GM19324 (cell line): ENCODE results near the gene NACC1.

Source experiments
- ATAC-seq: cut with Tn5 transposase; IDR thresholded peaks from one replicate; pipeline ENCODE4 v1.9.1; 2021; ENCODE audit warnings: mild to moderate bottlenecking, moderate library complexity; ENCODE audit not compliant: unreplicated experiment, low FRiP score

The NACC1 gene

DNA sequence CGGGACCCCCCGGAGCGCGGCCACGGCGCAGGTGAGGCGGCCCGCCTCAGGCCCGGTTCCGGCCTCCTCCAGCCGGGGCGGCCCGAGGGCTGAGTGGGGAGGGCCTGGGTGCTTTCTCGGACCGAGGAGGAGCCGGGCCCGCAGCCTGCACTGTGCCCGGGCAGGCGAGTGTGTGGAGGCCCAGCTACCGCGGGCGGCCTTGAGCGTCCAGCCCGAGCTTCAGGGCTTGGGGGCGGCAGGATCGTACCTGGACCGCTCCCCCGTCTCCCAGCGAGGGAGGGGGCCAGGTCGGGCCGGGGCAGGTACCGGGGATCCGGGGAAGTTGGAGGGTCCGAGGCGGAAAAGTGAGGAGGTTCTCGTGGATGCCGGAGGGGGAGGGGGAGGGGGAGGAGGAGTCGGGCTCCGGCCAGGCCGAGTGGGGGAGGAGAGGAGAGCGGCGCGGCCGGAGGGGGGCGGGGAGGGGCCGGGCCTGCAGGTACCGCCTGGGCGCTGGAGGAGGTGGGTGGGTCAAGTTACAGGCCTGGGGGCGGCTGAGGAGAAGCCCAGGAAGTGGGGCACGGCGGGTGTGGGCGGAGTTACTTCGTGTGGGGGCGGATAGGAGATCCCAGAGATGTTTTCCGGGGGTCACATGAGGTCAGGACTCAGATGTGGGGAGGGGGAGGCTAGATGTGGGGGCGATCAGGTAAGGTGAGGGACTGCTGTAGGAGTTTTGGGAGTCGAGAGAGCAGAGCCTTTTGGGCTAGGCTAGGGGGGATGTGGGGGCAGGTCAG is 545 bp downstream of the NACC1 start:
- peak; percentile 20 for ATAC-seq

DNA sequence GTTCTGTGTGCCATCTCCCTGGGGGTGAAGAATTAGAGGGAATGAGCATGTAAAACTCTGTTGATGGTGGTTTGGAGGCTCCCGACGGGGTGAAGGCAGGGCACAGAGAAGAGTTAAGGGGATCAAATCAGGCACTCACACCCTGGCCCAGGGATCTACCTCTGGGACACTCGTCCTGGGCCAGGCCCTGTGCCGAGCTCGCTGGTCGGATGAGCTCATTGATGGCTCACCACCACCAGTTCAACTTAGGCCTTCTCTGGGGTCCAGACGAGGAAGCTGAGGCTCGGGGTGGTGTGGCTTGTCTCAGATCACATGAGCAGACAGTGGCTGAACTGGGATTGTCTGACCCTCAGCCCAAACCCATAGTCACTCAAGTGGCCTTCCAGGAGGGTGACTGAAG is 1.6 kb downstream of the NACC1 start:
- ATAC-seq = no peak

DNA sequence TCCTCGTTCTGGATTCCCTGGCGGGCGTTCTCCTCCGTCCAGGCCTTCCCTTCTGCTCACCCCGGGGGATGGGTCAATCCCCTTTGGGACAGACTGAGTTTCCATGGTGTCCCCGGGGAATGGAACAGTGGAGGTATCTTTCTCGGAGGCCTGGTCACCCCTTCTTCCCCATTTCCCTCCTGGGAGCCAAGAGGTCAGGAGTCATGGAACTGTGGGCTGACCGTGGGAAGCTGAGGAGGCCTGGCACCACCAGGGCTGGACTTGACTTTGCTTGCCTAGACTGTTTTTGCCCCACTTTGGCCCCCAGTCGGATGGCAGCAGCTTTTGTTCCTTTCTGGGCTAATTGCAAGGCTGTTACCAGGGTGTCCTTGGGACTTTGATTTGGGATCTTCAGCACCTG is 2.0 kb downstream of the NACC1 start:
- ATAC-seq = no peak

DNA sequence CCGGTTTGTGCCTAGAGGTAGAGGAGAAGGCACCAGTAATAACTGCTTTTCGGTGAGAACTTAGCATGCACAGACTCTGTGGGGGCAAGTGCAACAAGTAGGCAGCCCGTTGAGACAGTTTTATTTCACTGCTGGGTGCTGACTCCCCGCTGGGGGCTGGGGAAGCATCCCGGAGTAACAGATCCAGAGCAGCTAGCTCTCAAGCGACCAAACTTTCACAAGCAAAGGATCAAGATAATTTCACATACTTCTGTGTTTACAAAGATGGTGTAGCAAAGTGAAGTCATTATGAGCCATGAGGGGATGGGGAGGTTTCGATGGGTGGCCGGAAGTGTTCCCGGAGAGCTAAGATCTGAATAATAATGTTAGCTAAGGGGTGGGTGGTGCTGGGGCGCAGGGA is 2.8 kb downstream of the NACC1 start:
- ATAC-seq = no peak

DNA sequence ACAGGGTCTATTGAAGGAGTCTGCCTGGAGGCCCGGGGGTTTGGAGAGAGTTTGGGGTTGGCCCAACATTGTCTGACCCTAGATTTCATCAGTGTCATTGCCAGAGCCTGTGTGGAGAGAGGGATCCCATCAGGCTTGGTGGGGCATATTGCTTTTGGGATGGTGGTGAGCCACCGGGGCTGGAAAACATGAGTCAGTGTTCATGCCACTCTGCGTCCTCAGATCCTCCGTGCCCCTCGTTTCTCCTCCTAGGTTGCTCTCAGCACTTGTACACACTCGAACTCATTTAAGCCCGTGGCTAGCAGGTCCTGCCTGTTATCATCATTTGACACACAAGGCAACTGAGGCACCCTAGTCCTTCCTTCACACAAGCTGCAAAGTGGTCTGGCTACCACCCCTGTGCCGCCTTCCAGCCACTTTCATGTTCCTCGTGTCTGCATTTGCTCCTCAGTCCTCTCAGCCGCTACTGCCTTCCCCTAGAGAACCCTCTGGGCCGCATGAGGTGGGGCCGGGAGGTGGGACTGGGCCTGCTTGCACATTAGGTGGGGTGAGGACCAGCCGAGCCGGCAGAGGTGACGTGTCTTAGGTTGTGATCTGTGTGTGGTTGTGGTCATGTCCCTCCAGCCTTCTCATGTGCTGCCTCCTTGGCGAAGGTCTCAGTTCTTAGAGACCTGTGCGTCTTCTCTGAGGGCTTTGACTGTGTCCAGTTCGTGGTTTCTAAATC is 3.6 kb downstream of the NACC1 start:
- no peak for ATAC-seq

DNA sequence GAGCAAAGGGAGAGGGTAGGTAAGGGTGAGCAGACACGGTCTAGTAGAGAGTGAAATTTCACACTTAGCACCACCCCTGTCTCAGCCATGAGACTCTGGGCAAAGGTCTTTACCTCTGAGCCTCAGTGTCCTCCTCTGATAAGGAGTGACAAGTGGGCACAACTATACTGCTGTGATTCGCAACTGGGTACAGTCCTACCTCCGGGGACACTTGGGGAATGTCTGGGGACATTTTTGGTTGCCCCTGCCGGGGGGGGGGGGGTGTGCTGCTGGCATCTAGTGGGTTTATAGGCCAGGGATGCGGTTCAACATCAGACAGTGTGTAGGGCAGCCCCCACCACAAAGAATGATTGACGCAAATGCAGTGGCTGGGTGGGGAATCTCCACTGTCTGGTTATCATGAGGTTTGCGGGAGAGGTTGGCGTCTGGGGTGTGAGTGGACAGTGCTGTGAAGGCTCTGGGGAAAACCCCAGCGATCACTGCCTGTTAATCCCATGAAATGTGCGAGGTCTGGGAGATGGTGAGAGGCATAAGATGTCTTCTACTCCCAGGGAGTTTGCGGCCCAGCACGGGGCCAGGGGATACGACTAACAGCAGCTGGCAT is 4.3 kb downstream of the NACC1 start:
- ATAC-seq = no peak

DNA sequence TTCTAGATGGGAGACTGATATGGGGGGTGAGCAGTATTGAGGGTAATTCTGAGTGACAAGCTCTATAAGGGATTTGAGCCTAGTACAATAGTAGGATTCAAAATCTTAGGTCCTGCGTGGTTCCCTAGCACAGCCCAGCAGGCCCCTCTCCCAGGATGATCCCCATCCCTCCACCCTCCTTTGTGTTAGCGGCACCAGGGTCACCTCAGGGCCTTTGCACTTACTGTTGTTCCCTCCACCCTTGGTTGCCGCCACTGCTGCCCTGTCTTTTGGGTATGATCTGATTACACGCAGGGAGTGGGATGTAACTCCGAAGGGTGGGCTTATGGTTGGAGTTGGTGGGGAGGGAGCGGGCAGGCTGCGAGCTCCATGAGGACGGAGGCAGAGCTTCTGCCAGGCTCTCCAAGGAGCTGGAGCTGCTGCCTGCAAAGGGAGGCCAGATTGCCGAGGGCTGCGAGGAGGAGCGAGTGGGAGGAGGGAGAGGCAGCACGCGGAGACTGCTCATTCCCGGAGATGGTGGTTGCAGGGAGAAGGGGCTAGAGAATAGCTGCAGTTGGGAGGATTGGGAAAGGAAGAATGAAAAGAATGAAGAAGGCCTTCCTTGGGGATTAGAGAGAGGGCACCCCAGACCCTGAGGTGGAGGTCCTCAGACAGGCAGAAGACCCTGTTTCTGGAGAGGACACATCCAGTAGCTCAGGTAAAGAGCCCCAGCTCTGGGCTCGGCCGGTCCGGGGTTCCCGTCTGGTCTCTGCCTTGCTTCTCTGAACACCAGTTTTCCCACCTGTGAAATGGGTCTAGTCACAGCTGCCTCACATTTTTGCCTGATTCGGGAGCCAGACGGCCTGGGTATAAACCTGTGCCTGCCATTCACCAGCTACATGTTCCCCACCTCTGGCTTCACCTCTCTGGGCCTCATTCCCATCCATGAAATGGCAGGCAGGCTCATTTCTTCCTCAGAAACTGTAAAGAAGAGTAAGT is 5.2 kb downstream of the NACC1 start:
- no peak for ATAC-seq

DNA sequence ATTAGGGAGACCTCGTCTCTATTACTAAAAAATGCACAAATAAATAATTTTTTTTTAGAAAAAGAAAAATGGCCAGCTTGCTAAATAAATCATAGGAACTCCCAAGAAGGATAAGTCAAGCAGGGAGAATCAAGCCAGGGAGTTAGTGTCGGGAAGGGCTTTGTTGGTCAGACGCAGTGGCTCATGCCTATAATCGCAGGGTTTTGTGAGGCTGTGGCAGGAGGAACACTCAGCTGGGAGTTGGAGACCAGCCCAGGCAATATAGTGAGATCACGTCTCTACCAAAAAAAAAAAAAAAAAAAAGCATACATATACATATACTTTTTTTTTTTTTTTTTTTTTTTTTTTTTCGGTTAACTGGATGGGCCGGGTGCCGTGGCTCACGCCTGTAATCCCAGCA is 9.0 kb downstream of the NACC1 start:
- no peak for ATAC-seq

DNA sequence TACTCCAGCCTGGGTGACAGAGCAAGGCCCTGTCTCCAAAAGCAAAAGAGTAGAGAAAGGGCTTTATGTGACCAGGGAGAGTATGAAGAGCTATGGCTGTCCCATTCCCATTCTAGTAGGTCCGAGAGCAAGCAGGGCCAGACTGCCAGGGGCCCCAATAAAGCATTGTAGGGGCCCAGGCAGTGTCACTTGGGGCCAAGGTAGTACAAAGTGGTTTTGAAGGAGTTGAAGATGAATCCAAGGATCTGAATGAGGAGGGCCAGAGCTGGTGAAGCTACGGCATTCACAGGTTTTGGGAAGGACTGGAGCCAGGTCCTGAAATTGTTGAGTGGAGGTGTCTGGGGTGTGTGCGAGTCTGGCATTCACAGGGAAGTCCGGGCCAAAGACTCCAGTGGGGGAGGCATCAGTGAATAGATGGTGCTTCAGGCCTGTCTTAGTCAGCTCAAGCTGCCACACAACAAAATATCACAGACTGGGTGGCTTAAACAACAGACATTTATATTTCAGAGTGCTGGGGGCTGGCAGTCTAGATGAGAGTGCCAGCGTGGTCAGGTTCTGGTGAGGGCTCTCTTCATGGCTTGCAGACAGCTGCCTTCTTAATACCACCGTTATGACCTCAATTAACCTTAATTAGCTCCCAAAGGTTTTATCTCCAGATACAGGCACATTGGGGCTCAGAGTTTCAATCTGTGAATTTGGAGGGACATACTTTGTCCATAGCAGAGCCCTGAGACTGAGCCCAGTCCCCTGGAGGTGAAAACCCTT is 9.9 kb downstream of the NACC1 start:
- ATAC-seq = no peak

DNA sequence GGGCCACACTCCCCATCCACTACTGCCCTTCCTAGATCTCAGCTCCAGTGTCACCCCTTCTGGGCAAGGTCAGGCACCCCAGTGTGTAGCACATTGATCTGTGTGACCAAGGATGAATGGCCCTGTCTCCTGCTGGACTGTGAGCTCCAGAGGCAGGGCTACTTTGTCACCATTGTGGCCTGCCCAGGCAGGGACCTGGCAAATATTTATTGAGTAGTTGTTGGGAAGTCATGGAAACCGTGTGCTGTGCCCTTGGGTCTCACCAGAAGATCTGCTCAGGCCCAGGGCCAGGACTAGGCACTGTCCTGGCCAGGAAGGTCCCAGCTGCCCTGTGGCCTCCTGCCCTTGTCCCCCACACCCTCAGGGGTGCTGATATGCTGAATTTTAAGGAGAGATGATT is 10.5 kb downstream of the NACC1 start:
- no peak for ATAC-seq

DNA sequence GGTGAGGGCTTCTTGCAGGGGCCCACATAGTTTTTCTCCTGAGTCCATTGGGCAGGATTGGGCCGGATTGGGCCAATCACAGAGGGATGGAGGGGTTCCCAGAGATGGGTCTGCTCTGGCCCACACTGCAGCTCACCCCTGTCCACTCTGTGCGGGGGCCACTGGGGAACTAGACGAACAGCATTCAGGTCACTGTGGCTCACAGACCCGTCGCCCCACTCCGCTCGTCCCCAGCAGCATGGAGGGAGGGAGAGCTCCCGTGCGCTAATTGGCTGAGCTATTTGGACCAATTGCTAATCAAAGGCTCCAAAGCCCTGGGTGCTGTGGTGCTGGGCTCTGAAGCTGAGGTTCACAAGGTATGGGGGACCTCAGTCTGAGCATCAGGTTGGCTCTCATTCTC is 11.3 kb downstream of the NACC1 start:
- ATAC-seq = no peak

DNA sequence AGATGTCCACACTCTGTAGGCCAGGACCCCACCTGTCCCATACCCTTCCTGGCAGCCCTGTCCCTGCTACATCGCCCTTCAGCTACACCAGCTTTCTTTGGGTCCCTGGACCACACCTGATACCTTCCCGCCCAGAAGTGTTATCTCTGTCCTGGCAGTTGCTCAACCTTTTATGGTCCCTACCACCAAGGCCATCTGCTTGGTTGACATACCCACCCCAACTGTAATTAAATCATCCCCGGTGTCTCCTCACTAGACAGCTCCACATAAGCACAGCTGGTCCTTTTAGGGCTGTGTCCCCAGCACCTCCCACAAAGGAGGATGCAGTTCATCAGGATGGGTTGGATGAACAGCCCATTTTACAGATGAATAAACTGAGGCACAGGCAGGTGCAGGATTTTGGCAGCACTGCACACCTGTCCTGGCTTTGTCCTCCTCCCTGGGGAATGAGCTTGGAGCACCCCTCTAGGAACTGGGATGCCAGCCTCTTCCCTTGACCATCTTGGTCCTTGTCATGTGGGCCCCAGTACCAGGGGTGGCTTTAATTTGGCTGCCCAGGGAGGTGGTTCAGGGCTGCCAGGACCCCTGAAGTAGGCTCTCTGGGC is 12.9 kb downstream of the NACC1 start:
- no peak for ATAC-seq

DNA sequence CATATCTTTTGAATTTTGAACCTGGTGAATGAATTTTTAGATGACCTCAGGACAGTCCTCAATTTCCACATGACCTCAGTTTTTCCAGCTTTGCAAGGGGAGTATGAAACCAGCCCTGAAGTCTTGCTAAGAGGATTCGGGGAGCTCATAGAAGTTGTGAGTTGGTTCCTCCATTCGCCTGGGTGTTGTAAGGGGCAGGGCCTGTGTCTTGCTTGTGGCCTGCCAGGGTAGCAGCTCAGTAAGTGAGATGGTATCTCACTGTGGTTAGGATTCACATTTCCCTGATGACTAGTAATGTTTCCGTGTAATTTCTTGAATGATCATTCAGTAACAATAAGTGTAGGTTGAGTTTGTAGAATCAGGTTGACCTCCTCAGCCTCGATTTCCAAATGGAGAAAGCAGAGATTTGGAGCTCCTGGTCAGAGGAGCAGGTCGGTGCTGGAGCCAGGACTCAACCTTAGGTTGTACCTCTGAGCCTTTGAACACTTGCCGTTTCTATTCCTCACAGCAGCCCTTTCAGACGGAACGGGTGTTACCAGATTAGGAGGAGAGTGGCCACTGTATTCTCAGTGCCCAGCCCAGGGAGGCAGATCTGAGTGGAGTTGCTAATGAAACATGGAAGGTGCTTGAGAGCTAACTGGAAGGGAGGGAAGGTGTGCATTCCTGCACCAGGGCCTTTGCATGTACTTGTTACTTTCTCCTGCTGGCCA is 14.6 kb downstream of the NACC1 start:
- ATAC-seq = no peak

DNA sequence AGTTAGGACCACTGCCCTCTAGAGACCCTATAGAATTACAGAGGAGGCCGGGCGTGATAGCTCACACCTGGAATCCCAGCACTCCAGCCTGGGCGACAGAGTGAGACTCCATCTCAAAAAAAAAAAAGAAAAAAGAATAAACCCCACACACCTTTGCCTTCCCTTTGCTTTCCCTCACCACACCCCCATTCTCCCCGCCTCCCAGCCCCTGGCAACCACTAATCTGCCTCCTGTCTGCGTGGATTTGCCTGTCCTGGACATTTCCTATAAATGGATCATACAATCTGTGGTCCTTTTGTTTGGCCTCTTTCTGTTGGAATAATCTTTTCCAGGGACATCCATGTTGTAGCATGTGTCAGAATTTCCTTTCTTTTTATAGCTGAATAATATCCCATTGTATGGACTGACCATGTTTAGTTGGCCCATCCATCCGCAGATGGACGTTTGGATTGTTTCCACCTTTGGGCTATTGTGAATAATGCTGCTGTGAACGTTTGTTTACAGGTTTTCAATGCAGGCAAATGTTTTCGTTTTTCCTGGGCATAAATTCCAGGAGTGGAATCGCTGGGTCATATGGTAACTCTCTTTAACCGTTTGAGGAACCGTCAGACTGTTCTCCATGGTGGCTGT is 15.3 kb downstream of the NACC1 start:
- no peak for ATAC-seq

DNA sequence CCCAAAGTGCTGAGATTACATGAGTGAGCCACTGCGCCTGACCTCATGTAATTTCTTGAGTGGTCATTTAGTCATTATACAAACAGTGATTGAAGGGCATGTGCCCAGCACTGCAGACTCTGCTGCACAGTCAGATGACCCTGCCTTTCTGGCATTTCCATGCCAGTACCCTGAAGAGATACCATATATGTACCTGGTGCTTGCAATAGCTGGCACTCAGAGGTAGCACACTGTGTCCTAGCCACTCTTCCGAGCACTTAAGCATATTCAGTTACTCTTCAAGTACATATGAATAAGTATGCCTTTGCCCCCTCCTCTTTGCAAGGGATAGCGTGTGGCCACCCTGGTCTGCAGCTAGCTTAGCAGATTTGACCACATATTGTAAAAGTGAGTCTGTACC is 16.6 kb downstream of the NACC1 start:
- no peak for ATAC-seq

DNA sequence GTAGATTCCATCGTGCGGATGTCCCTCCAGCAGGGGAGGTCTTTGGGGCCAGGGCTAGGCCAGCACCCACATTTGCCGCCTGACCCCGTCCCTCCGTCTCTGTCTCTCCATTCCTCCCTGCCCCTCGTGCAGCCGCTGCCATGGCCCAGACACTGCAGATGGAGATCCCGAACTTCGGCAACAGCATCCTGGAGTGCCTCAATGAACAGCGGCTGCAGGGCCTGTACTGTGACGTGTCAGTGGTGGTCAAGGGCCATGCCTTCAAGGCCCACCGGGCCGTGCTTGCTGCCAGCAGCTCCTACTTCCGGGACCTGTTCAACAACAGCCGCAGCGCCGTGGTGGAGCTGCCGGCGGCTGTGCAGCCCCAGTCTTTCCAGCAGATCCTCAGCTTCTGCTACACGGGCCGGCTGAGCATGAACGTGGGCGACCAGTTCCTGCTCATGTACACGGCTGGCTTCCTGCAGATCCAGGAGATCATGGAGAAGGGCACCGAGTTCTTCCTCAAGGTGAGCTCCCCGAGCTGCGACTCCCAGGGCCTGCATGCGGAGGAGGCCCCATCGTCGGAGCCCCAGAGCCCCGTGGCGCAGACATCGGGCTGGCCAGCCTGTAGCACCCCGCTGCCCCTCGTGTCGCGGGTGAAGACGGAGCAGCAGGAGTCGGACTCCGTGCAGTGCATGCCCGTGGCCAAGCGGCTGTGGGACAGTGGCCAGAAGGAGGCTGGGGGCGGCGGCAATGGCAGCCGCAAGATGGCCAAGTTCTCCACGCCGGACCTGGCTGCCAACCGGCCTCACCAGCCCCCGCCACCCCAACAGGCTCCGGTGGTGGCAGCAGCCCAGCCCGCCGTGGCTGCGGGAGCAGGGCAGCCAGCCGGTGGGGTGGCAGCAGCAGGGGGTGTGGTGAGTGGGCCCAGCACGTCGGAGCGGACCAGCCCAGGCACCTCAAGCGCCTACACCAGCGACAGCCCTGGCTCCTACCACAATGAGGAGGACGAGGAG is 17.3 kb downstream of the NACC1 start:
- ATAC-seq = no peak

DNA sequence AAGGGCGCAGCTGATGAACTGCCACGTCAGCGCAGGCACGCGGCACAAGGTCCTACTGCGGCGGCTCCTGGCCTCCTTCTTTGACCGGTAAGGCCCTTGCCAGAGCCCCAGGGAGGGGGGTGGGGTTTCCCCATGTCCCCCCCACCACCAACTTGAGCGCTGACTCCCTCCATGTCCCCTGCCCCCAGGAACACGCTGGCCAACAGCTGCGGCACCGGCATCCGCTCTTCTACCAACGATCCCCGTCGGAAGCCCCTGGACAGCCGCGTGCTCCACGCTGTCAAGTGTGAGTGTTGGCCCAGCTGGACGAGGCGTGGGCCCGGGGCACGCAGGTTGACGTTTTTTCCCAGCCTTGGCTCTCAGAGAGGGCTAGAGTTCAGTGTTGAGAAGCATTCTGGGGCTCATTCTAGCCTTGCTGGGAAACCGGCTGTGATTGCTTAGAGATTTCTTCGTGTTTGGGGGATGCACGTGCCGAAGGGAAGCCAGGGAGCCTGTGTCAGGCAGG is 19.3 kb downstream of the NACC1 start:
- no peak for ATAC-seq
